Activated naive CD4-positive, alpha-beta T cell treated with anti-CD3 and anti-CD28 coated beads, Interleukin-2, amount 50 U/mL, for 16 hours (primary cell): ENCODE data around the gene TELO2.
A peak's percentile ranks its signal among the peaks of the same experiment; 100 is the strongest.

Source experiments
- DNase-seq: peaks from one replicate; pipeline ENCODE4 v3.0.0-alpha.2; 2020

The TELO2 gene

GRCh38 chr16:1524366-1524765 is 31.2 kb downstream of the TELO2 start:
- no peak for DNase-seq

- no peak for DNase-seq
Measured at GRCh38 chr16:1525871-1526607, 32.9 kb downstream of the TELO2 start.

- DNase-seq: no peak
Measured at GRCh38 chr16:1526608-1527555, 33.7 kb downstream of the TELO2 start.

- DNase-seq: no peak
Measured at GRCh38 chr16:1527836-1528811, 35.0 kb downstream of the TELO2 start.

GRCh38 chr16:1528921-1529537 is 35.9 kb downstream of the TELO2 start:
- DNase-seq: no peak

GRCh38 chr16:1530349-1530882 is 37.3 kb downstream of the TELO2 start:
- DNase-seq: no peak

- DNase-seq: no peak
Measured at GRCh38 chr16:1530883-1531637, 37.9 kb downstream of the TELO2 start.

GRCh38 chr16:1531638-1531910 is 38.4 kb downstream of the TELO2 start:
- no peak for DNase-seq

GRCh38 chr16:1532081-1532760 is 39.1 kb downstream of the TELO2 start:
- DNase-seq: no peak

- DNase-seq: no peak
Measured at GRCh38 chr16:1532771-1533170, 39.6 kb downstream of the TELO2 start.

GRCh38 chr16:1533443-1533951 is 40.3 kb downstream of the TELO2 start, which contains the start of gene TMEM204:
Gene TMEM204 (plus strand): TSS chr16:1533666. CDS start chr16:1534276, 610 bp downstream.
- DNase-seq: peak; percentile 38

GRCh38 chr16:1534021-1535020 is 41.2 kb downstream of the TELO2 start:
- DNase-seq: peak; percentile 44

- DNase-seq: peak; percentile 38
Measured at GRCh38 chr16:1535391-1536291, 42.5 kb downstream of the TELO2 start.

- DNase-seq: no peak
Measured at GRCh38 chr16:1536601-1537000, 43.4 kb downstream of the TELO2 start.

GRCh38 chr16:1537138-1537577 is 44.0 kb downstream of the TELO2 start:
- DNase-seq: no peak

GRCh38 chr16:1537763-1538289 is 44.7 kb downstream of the TELO2 start:
- DNase-seq: peak; percentile 63

- peak; percentile 45 for DNase-seq
Measured at GRCh38 chr16:1538804-1539520, 45.8 kb downstream of the TELO2 start.
